Peyer's patch (tissue), 4 donors: Measurements from ENCODE around the gene SNX17.

Source experiments
- CTCF ChIP-seq, 6 experiments: fragments of 450-650 bp in 4 of 6; fragments of 200-600 bp in 2 of 6; sonication (generic) in 1 of 6; IDR thresholded peaks; one replicate each; pipeline ENCODE4 v1.5.1; 2017 to 2019; ENCODE audit warnings: antibody characterized with exemption in 6 of 6, mild to moderate bottlenecking in 3 of 6, moderate library complexity in 1 of 6
- POLR2A ChIP-seq, 2 donors: fragments of 450-650 bp; IDR thresholded peaks; one replicate each; pipeline ENCODE4 v1.5.1; 2017; ENCODE audit warnings: antibody characterized with exemption in 2 of 2, mild to moderate bottlenecking in 2 of 2, moderate library complexity in 2 of 2

- TF ChIP-seq CTCF (IDR thresholded peaks at IDR 0.05) (no peak), POLR2A (IDR thresholded peaks at IDR 0.05) (no peak)
Observed at GRCh38 chr2:27353762-27354596, 16.4 kb upstream of the SNX17 start.
